NT2/D1 (cell line): ENCODE data around the gene SAT2.

Experiments
- YY1 ChIP-seq: IDR thresholded peaks from 2 replicates; pipeline ENCODE4 v1.6.1; 2011; ENCODE audit not compliant: insufficient read length, insufficient read depth
- ZNF274 ChIP-seq: IDR thresholded peaks from 2 replicates; pipeline ENCODE4 v1.6.1; 2011; ENCODE audit warnings: mild to moderate bottlenecking, low read depth, low read length

- TF ChIP-seq YY1 (no peak), ZNF274 (no peak)
Measured at GRCh38 chr17:7631398-7632380, 4.1 kb upstream of the SAT2 start.
